GM18520 (cell line): ENCODE data around the gene CASTOR1.

Experiments
- ATAC-seq: cut with Tn5 transposase; IDR thresholded peaks from one replicate; pipeline ENCODE4 v1.9.1; 2021; ENCODE audit not compliant: unreplicated experiment

Gene CASTOR1

GRCh38 chr22:30247561-30247960, 41.7 kb downstream of the CASTOR1 start:
- no peak for ATAC-seq

DNA sequence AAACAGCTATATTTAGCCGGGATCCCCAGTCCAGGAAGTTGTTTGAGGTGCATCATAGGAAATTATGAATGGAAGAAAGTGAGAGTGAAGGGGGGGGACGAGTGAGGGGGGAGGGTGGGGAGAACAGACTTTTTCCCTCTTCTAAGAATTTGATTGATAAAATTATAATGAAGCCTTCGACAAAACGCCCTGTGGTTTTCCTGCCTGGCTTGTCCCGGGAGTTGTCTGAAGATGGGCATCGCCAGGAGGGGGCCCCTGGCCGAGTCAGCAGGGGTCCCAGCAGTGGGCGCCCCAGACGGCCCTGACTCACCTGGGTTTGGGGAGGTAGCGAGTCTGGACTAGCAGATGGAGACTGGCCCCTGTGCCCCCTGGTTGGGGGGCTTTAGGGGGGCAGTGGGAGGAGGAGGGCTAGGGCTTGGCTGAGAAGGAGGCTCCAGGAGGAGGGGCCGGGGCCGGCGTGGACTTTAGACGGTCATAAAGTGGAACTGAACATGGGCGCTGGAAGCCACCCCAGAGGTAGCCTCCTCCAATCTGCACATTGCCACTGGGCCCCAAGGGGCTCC, 42.4 kb downstream of the CASTOR1 start:
- no peak for ATAC-seq

- ATAC-seq = no peak
Measured at GRCh38 chr22:30245985-30246813, 43.1 kb downstream of the CASTOR1 start, which contains the start of gene LIF. Gene LIF, minus strand, starts transcription at chr22:30246759. Its CDS starts 64 bp downstream, at chr22:30246695.

DNA sequence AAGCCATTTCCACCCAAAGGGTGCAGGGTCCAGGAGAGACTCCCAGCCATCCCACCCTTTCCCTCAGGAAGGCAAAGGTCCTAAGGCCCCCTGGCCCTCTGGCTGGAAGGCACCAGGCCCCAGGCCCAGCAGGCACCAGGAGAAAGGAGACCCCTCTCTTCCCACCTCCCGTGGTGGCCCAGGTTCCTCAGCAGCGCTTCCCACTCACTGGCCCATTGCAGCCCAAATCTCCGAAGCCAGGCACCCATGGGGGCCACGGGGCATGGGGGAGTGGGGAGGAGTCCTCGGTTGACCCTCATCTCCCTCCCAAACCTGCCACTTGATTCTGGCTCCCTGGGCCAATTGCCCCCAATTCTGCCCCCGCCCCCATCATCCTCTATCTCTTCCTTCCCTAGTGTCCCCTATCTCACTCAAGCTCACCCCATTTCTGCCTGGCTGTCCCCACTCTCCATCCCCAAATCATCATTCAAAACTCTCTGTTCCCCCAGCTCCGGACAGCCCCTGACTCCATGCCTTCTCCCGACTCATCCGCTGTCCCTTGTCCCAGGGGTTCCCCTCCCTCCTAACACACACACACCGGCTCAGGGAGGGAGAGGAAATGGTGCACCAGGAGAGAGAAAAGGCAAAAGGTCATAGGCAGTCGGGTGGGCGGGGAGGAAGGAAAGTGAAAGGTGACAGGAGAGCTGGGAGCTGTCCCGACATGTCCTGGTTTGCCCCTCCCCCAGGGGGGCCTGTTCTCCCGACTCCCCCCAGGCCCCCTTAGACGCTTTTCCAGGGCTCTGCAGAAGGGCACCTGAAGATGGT, 43.9 kb downstream of the CASTOR1 start:
- ATAC-seq = no peak

GRCh38 chr22:30244641-30245040, 44.7 kb downstream of the CASTOR1 start:
- no peak for ATAC-seq

GRCh38 chr22:30244066-30244465, 45.2 kb downstream of the CASTOR1 start:
- ATAC-seq = no peak

DNA sequence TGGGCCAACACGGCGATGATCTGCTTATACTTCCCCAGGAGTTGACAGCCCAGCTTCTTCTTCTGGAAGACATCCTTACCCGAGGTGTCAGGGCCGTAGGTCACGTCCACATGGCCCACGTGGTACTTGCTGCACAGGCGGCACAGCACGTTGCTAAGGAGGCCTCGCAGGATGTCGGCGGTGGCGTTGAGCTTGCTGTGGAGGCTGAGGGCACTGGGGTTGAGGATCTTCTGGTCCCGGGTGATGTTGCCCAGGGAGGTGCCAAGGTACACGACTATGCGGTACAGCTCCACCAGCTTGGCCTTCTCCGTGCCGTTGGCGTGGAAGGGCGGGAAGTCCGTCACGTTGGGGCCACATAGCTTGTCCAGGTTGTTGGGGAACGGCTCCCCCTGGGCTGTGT, 45.6 kb downstream of the CASTOR1 start:
- ATAC-seq = no peak

- no peak for ATAC-seq
Measured at GRCh38 chr22:30241576-30242371, 47.5 kb downstream of the CASTOR1 start.

GRCh38 chr22:30240541-30241417, 48.5 kb downstream of the CASTOR1 start:
- no peak for ATAC-seq

DNA sequence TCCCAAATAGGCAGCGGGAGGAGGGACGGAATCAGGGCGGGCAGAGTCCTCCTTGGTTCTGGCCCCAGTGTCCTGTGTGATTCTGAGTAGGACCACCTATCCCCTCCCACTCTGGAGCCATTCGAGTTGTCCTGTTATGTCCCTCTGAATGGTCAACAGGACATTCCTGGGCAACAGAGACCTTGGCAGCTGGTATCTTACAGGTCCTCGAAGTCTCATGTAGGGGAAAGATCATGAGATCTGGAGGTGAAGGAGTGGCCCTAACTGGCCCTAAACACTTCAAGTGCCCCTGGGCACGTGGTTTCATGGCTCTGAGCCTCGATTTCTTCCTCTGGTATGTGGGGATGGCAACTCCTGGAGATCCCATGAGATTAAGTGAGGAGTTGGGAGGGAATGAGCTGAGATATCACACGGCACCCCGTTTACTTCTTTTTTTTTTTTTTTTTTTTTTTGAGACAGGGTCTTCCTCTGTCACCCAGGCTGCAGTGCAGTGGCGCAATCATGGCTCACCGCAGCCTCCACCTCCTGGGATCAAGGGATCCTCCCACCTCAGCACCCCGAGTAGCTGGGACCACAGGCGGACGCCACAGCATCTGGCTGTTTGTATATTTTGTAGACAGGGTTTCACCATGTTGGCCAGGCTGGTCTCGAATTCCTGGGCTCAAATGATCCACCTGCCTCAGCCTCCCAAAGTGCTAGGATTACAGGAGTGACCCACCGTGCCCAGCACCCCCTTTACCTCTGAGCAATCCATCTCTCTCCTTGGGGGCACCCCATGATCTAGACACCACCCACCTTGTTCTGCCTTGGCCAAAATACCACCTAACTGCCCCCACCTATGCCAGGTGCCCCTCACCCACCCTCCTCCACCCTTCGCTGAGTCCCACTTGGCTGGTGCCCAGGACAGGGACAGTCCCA, 49.6 kb downstream of the CASTOR1 start:
- no peak for ATAC-seq

DNA sequence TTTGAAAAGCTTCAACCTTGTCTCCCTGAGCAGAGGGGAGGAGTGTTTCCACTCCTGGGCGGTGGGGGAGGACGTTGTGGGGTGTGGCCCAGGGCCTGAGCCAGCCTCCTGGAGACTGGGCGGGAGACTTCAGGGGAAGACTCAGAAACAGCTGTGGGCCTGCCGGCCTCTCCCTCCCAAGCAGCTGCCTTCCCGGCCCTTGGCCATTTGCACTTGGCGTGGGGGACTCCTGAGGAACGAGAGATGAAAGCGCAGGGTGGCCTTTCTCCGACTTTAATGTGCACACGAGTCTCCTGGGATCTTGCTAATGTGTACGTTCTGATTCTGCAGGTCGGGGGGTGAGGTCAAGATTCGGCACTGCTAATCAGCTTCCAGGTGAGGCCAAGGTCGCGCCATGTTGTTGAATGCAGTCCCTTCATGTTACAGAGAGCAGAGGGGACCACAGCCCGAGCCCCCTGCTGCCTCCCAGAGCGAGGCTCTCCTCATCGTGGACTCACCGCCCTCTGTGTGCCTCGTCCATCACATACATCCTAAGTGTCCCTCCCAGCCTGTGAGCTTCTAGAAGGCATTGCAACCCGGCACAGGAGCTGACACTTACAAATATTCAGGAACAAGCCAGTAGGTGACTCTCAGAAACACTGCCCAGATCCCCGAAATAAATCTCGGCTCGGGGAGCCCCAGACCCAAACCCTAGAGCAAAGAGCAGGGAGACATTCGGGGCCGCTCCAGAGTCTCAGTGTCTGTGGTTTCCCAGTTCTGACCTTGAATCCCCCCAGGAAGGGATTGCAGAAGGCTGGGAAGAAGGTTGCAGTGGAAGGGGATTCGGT, 50.4 kb downstream of the CASTOR1 start:
- ATAC-seq = no peak

DNA sequence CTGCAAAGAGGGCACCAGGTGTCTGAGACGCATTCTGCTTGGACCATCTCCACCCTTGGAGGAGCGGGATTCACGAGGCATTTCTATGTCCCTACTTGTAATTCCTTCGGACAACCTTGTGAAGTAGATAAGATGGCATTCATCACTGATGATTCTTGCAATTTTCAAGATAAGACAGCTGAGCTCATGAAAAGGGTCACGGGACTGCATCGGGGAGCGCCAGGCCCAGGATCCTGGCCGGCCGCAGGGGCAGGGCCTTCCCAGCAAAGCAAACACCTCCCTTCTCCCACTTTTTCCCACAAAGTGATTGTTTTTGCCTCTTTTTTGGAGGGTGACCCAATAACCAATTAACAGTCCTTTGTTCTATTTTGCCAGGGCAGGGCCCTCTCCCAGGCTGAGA, 51.2 kb downstream of the CASTOR1 start:
- ATAC-seq = no peak

GRCh38 chr22:30236875-30237274, 52.4 kb downstream of the CASTOR1 start:
- ATAC-seq = no peak

GRCh38 chr22:30235687-30236170, 53.6 kb downstream of the CASTOR1 start:
- no peak for ATAC-seq
